HG03354 (cell line): ENCODE measurements around the gene SLC28A1.
A peak's percentile ranks its signal among the peaks of the same experiment; 100 is the strongest.

ENCODE experiments used
- ATAC-seq: cut with Tn5 transposase; IDR thresholded peaks from one replicate; pipeline ENCODE4 v1.9.1; 2021; ENCODE audit warnings: mild to moderate bottlenecking; ENCODE audit not compliant: unreplicated experiment, poor library complexity, severe bottlenecking

Gene SLC28A1

DNA sequence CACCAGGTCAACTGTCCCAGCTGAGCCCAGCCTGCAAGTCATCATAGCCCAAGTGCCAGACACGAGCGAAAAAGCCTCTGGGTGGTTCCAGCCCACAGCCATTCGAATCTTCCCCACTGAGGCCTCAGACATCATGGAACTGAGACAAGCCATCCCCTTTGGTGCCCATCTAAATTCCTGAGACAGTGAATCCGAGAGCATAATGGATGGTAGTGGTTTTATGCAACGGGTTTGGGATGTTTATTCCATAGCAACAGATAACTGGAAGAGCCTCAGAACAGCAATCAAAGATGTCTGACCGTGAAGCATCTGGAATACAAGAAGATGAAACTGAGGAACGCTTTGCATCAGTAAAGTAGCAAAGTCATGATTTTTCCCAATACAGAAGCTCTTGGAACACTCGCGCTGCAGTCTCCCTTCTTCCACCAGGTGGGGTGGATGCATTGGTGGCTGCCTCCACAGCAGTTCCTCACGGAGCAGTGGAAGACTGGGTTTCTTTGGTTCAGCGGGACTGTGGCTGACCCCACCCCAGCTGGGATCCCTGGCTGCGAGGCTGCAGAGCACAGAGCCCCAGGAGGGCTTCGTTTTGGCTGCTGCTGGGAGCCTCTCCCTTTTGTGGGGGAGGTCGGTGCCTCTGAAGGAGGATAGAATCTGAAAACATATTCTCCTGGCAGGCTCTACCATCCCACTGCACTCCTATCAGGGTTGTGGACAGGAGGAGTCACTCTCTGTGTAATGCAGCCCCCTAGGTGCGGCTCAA, 70.8 kb downstream of the SLC28A1 start:
- ATAC-seq = no peak

DNA sequence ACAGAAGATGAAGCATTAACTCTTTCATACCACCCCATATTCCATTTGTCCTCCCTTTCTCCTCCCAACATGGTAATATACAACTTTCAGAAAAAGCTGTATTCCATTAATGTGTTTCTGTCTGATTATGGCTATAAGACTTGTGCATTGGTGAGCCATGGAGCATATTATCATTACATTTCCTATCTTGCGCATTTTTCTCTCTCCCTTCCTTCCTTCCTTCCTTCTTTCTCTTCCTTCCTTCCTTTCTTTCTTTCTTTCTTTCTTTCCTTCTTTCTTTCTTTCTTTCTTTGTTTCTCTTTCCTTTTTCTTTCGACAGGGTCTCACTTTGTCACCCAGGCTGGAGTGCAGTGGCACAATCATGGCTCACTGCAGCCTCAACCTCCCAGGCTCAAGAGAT, 71.7 kb downstream of the SLC28A1 start:
- ATAC-seq = no peak

DNA sequence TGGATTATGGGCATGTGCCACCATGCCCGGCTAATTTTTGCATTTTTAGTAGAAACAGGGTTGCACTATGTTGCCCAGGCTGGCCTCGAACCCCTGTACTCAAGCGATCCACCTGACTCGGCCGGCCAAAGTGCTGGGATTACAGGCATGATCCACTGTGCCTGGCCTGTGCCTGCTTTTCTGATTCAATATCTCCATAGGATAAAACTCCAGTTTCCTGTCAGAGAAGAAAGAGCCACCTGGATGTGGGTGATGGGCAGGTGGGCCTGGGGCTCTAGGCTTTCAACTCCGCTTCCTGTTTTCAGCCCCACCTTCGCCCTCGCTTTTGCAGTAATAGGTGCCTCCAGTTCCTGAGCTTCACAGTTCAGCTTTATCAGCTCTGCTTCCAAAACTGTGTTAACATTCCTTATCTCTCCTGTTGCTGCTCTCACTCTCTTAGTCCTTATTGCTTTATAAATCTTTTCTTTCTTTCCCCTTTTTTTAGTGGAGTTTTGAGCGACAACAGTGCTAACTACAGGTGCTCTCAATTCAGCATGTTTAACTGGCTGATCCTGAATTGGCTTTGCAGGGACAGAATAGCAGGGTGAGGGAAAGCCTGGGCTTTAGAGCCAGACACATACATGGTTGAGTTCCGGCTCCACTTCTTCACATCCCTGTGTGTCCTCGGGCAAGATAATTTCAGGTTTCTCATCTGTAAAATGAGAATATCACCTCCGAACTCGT, 76.1 kb downstream of the SLC28A1 start:
- no peak for ATAC-seq

DNA sequence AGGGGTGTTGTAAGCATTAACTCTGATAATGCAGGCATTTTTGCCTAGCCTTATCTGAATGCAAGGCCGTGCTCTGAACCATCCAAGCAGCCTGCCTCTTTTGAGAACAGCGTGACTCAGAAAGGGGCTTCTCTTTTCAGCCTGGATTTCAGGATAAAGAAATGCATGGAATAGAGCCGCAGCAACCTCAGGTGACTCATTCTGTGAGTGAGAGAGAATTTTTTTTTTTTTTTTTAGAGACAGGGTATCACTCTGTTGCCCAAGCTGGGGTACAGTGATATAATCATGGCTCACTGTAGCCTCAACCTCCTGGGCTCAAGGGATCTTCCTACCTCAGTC, 76.6 kb downstream of the SLC28A1 start:
- no peak for ATAC-seq

DNA sequence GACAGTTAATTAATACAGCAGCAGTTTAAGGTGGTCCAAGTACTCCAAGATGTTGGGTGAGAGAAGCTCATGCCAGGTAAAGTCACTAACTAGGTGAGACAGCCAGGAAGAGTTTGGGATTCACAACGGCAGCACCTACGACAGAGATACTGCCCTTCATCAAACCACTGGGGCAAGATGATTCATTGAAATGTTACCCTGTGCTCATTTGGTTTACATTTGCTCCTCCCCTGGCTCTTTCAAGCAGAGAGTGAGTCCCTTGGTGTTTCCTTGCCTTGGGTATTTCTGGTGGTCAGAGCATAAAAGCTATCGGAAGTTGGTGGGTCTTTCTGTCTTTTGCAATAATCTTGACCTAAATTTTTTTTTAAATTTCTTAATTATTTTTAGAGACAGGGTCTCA, 77.2 kb downstream of the SLC28A1 start:
- no peak for ATAC-seq

DNA sequence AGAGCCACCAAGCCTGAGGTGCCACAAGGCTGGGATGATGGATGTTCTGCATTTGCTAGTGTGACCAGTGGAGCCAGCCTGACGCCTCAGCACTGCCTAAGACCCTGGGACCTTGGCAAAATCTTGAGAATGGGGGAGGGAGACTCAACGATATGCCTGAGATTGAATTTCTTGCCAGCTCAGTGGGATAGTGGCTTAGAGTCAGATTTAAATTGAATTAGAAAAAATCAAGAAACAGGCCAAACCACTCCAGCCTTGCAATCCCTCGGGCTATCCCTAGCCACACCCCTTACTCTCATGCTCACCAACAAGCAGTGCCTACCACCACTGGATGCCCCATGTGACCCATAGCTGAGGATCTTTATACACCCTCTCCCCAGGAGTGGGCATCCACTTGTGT, 78.5 kb downstream of the SLC28A1 start:
- no peak for ATAC-seq

DNA sequence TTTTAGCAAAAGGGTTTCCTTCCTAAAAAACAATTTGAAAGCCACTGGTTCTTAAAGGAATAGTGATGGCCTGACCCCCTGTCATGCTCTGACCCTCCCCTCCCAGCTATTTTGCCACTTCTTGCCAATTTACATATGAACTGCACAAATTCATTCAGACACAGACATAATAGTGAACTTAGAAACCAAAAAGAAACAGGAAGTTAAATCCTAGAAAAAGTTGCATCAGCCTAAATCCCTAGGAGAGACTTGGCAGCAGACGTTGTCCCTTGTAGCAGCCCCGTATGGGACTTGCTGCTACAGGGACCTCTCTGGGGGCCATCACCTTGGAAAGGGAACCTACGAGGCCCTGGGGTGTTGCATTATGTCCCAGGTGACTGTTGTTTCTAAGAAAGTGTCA, 82.9 kb downstream of the SLC28A1 start:
- no peak for ATAC-seq

DNA sequence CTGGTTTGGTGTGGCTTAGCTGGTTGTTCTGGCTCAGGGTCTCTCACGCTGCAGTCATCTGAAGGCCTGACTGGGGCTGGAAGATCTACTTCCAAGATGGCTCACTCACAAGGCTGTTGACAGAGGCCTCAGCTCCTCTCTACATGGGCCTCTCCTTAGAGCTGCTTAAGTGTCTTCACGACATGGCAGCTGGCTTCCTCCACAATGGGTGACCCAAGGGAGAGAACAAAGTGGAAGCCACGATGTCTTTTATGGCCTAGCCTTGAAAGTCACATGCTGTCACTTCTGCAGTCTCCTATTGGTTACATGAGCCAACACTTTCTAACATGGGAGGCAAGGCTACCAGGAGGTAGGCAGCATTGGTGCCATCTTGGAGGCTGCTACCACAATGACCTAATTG, 83.8 kb downstream of the SLC28A1 start:
- ATAC-seq = no peak

DNA sequence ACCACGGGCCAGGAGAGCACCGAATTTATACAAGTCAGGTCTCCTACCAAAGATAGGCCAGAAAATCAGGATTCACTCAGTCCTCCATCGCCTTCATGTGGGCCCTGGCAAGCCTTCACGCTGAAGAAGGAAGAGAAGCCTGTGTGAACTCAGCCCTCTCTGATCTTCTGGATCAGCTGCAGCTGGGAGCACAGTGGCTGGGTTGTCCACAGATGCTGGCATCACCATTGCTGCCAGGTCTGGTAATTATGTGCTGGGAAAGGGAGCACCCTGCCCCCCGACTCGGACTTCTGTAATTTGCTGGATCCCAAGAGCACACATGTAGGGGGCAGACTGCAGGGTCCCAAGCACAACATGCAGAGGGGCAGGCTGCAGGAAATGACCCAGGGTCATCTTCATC, 84.8 kb downstream of the SLC28A1 start:
- no peak for ATAC-seq

DNA sequence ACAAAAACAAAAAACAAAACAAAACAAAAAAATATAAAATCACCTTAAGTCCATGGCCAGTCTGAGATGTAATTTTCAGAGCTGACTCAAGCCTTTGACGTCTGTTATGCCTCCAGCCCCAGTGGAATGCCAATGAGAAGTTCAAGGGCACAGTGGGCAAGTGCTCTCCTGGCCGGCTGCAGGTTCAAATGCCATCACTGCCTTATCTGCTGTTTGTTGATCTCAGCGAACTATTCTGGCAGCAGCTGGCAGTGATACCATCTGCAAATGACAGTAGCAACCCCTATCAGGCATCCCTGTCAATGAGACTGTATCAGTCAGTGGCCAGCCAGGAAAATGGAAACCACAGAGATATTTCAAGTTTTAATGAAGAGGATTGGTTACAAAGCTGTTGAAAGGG, 86.4 kb downstream of the SLC28A1 start:
- no peak for ATAC-seq

DNA sequence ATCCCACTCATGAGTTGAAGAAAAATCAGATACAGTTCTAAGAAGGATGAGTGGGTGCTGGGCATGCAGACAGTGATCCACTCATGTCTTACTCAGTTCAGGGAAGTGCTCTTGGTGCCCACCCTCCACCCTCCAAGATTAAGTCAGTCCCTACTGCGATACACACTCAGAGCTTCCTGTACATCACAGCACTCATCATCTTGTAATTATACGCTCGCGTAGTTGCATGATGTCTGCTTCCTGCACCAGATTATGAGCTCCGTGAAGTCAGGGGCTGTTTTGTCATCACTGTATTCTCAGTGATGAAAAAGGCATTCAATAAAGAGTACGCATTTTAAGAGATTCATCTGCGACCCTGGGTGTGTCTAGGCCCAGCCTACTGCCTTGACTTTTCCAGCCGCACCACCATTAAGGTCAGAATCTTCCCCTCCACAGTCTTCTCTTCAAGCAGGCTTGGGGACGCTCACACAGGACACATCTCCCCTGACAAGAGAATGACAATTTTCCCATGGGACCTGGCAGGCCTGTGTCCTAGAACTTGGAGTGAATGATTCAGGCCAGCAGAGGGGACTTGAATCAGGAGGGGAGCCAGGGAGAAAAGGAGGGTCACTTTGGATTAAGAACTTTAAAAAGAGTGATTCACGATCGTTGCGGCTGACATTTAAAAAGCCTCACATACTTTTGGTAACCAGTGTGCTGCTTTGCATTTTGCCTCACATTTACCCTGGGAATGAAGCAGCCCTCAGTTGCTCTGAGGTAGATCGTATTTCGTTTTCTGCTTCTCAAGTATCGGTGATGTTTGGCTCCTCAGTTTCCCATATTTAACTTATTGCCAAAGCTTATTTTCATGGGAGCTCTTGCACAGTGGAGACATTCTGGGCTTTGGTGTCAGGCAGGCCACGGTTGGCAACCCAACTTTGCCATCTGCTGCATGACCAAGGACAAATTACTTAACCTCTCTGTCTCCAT, 89.3 kb downstream of the SLC28A1 start:
- no peak for ATAC-seq

DNA sequence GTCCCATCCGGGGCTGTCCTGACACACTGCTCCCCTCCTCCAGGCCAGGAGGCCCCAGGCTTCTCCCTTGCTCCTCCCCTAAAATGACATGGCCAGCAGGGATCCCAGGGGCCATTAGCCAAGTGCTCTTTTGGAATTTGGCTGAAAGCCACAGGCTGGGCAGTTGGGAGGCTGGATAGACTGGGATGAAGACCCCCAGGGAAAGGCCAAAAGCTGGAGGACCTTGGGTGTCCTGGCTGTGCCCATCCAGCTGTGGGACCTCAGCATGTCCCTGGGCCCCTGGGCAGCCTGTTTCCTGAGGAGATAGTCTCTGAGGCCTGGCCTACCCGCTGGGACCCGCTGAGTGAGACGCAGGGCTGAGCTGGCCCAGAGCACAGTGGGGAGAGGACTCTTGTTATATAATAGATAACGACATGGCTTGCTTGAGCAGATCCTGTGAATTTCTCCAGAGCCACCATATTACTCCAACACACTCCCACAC, 91.4 kb downstream of the SLC28A1 start:
- ATAC-seq = no peak

DNA sequence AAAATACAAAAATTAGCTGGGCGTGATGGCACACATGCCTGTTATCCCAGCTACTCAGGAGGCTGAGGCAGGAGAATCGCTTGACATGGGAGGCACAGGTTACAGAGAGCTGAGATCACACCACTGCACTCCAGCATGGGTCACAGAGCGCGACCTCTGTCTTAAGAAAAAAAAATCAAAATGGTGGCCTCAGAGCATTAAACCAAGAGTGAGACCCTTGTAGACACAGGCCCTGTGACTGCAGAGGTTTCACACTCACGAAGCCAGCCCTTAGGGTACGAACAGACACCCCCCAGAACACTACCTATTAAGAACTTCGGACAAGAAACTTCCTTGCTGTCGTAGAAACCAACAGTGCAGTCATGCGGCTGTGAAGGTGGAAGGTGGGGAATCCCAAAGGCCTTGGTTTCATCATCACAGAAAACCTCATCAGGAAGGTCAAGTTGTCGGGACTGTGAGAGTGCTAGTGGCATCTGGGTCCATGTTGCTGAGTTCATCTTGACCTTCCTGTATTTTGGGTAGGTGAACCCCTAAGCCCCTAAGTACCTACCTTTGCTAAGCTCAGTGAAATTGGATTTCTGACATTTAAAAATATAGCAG, 92.4 kb downstream of the SLC28A1 start:
- ATAC-seq = no peak

DNA sequence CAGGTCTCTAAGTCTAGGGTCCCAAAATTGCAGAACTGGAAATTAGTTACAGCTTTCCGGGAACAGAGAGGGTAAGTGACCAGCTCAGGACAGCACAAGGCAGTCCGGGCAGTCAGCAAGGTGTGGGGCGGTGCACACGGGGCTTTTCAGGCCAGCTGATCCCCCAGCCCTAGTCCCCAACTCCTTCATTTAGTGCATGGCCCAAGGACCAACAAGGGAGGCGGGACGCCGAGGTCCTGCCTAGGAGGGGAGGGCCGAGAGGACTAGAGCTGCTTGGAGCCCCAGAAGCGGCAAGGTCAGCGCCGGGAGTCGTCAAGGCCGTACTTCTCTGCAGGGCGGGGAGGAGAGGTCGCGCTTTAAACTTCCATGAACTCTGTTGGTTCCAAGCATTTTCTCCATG, 95.2 kb downstream of the SLC28A1 start:
- ATAC-seq = no peak

DNA sequence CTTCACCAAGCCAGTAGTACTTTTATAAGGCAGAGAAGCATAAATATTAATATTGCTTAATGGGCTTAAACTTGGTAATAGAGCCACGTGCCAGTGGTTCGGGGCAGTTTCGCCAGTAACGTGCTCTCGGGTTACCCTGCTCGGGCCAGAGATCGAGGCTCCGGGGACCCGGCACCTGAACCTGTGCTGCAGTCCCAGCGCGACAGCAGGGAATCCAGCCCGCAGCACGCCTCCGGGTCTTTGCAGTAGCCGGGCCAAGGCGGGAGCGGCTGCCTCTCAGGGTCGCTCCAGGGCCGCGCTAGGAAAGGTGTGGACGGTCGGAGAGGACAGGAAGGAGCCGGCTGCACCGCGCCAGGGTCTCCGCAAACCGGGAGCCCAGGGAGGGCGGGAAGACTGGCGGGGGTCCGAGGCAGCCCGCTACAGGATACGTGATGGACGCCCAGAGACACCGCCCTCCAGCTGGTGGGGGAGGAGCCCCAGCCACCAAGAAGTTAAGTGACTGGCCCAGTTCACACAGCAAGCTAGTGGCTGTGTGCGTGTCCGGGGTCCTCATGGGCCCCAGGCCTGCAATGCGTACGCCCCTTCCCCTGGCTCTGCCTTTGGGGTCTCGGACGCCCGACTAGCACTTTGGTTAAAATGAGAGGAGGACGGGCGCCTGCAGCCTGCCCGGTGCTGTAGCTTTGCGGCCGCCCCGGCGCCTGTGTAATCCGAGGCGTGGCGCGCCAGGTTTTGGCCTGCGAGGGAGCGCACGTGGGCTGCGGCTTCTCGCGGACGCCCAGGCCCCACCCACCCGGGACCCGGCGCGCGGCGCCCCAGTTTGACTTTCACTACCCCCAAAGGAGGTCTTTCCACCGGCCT, 96.0 kb downstream of the SLC28A1 start:
- ATAC-seq = peak; percentile 65

DNA sequence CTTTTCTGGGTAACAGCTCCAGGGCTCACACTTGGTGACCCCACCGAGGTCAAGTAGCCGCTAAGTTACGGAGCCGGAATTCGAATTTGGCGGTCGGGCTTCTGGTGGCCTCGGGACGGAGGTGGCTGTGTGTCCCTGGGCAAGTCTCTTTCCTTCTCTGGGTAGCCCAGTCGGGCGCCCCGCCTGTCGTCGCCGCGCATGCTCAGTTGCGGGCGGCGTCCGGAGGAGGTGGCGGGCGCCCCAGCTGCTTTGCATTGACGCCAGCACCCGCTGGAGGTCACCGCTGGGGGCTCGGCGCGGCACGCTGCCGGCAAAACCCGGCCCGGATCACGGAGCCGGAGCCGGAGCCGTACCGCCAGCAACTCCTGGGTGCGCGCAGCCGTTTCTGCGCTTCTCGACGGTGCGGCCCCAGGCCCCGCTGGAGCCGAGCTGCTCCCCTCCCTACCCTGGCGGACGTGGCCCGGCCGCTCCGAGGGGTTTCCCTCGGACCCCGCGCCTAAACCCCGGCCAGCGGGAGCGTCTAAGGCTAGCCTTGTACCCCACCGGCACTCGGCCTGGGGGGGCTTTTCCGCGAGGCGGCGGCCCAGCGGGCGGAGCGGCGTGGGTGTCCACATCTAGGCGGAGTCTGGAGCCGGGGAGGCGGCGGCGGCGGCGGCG, 96.7 kb downstream of the SLC28A1 start:
- peak; percentile 76 for ATAC-seq

DNA sequence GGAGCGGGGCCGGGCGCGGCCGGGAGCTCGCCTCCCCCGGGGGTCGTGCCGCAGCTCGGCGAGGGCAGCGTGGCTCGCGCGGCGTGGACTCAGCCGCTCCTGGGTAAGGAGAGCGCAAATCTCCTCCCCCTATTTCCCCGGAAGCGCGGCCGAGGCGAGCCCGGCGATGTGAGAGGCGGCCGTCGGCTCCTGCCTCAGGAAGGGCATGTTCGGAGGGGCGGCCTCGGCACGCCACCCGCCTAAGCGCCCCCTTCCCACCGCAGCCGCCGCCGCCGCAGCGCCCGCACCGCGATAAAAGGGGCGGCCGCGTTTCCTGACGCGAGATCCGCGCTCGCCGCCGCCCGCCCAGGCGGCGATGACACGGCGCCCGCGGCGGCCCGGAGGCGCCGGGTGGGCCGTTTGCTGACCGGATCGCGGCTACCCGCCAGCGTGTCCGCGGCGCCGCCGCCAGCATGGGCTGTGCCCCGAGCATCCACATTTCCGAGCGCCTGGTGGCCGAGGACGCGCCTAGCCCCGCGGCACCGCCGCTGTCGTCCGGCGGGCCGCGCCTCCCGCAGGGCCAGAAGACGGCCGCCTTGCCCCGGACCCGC, 97.3 kb downstream of the SLC28A1 start, which contains the start of gene PDE8A:
TSS of gene PDE8A (plus strand) at position 146 of the 590 bp plus-strand sequence. CDS start at position 453, 307 bp downstream.
- peak; percentile 26 for ATAC-seq

DNA sequence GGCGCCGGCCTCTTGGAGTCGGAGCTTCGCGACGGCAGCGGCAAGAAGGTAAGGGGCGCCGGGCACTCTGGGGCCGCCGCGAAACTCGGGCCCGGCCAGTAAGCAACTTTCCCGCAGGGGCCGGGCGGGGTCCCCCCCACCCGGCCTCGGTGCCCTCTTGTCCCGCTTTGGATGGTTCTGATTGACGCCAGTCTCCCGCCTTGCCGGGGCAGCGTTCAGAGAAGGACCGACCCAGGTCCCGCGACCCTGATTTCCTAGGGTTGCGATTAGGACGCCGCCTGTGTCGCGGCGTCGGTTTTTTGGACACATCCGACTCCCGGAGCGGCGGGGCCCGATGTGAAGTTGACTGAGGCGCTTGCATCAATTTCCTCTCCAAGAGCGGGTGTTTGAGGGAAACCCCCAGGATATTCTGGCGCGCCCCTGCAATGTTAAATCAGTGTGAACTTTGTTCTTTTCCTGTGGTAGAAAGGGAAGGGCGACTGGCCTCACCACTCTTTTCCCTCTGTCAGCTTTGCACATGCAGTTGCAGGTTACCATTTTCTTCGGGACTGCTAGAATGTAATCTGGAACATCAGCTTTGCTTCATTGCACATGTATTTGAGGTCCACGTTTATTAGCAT, 97.9 kb downstream of the SLC28A1 start:
- no peak for ATAC-seq
